Keratinocyte (primary cell): ENCODE measurements around the gene BICDL1. TPM values are rescaled to one million over a fixed set of nuclear protein-coding genes. Genes with fewer than 3 reads are reported as not detected.

Experiments
- DNase-seq: peaks from one replicate; pipeline ENCODE4 v3.0.0-alpha.2; 2011; ENCODE audit warnings: low read depth, missing footprints, low spot score
- FAIRE-seq: peaks from 2 replicates; lab custom pipeline; 2011; peaks lifted over from hg19 to GRCh38; lab: Jason Lieb, UNC
- H2AFZ ChIP-seq: 2 replicates; pipeline ENCODE4 v1.6.0; 2012; ENCODE audit warnings: low read length, control low read depth, inconsistent platforms; ENCODE audit not compliant: control insufficient read depth
- H3K27ac ChIP-seq: 2 replicates; pipeline ENCODE4 v1.5.1; 2011; ENCODE audit warnings: low read length; ENCODE audit not compliant: control insufficient read depth, insufficient read depth
- H3K27me3 ChIP-seq: 3 replicates; pipeline ENCODE4 v1.6.0; 2011; ENCODE audit warnings: low read length; ENCODE audit not compliant: control insufficient read depth, insufficient read depth; ENCODE audit errors: extremely low read depth
- H3K36me3 ChIP-seq, 2 experiments: 2 replicates in 1 of 2; 3 replicates in 1 of 2; pipeline ENCODE4 v1.5.1; 2011; ENCODE audit warnings: low read length in 2 of 2, mild to moderate bottlenecking in 1 of 2; ENCODE audit not compliant: control insufficient read depth in 2 of 2, insufficient read depth in 2 of 2; ENCODE audit errors: extremely low read depth in 1 of 2
- H3K4me1 ChIP-seq: 3 replicates; pipeline ENCODE4 v1.5.1; 2011; ENCODE audit warnings: low read length; ENCODE audit not compliant: control insufficient read depth, insufficient read depth; ENCODE audit errors: extremely low read depth
- H3K4me2 ChIP-seq: 3 replicates; pipeline ENCODE4 v1.6.0; 2011; ENCODE audit warnings: low read depth, low read length; ENCODE audit not compliant: control insufficient read depth, insufficient read depth; ENCODE audit errors: extremely low read depth
- H3K4me3 ChIP-seq, 3 experiments: fragments of 200-600 bp in 1 of 3; sonication (generic) in 1 of 3; 2 replicates in 2 of 3; 3 replicates in 1 of 3; pipeline ENCODE4 v1.5.1; 2011 to 2016; ENCODE audit warnings: low read length in 3 of 3, mild to moderate bottlenecking in 3 of 3, control low read depth in 2 of 3, inconsistent platforms in 1 of 3, low read depth in 1 of 3, mixed read lengths in 1 of 3, mixed run types in 1 of 3, moderate library complexity in 1 of 3; ENCODE audit not compliant: control insufficient read depth in 2 of 3, insufficient read depth in 2 of 3; ENCODE audit errors: extremely low read depth in 1 of 3
- H3K79me2 ChIP-seq: 2 replicates; pipeline ENCODE4 v1.6.0; 2012; ENCODE audit warnings: low read length; ENCODE audit not compliant: control insufficient read depth, insufficient read depth
- H3K9ac ChIP-seq: 3 replicates; pipeline ENCODE4 v1.6.0; 2011; ENCODE audit warnings: low read length; ENCODE audit not compliant: control insufficient read depth, insufficient read depth; ENCODE audit errors: extremely low read depth
- H3K9me1 ChIP-seq: 3 replicates; pipeline ENCODE4 v1.6.0; 2011; ENCODE audit warnings: low read length; ENCODE audit not compliant: control insufficient read depth, insufficient read depth; ENCODE audit errors: extremely low read depth
- H3K9me3 ChIP-seq: 2 replicates; pipeline ENCODE4 v1.5.1; 2012; ENCODE audit warnings: low read depth, low read length; ENCODE audit not compliant: control insufficient read depth
- H4K20me1 ChIP-seq: 3 replicates; pipeline ENCODE4 v1.6.0; 2011; ENCODE audit warnings: low read length; ENCODE audit not compliant: control insufficient read depth, insufficient read depth; ENCODE audit errors: extremely low read depth
- CTCF ChIP-seq, 3 experiments: IDR thresholded peaks in 1 of 3; conservative IDR thresholded peaks in 1 of 3; optimal IDR thresholded peaks in 1 of 3; 2 replicates in 2 of 3; 3 replicates in 1 of 3; pipeline versions ENCODE3 to v1.5.1; 2011; ENCODE audit warnings: low read length in 3 of 3, mild to moderate bottlenecking in 3 of 3, moderate library complexity in 2 of 3, control low read depth in 1 of 3, inconsistent platforms in 1 of 3; ENCODE audit not compliant: insufficient read depth in 2 of 3; ENCODE audit errors: extremely low read depth in 1 of 3
- EZH2 ChIP-seq: IDR thresholded peaks from one replicate; pipeline ENCODE4 v1.6.1; 2012; ENCODE audit warnings: inconsistent platforms, mild to moderate bottlenecking, low read length, moderate library complexity
- dilution Hi-C: fragments of 300-500 bp; cut with MboI; formaldehyde crosslinking; loops from one replicate; pipeline ENCODE4 v1.7.0; 2020; ENCODE audit warnings: low sequenced_read_pairs; ENCODE audit not compliant: extremely low pct_ligation_motif_present
- polyA plus RNA-seq, 5 experiments: library from polyadenylated mRNA; depleted of rRNA in 3 of 5; stranded (reverse) in 3 of 5; stranded (forward) in 1 of 5; unstranded in 1 of 5; fragments of >200 nt; gene quantifications; 1 replicate in 1 of 5; 2 replicates in 3 of 5; 3 replicates in 1 of 5; pipeline versions ENCODE4 v1.2.1 to v1.2.3, GENCODE V29; 2011 to 2012; ENCODE audit warnings: missing spikeins in 2 of 5, low read depth in 1 of 5, low replicate concordance in 1 of 5

BICDL1 gene
- polyA plus RNA-seq, 1 donor (not counting 4 experiments of a cell fraction or from before 2014, with no cell fraction given) = 6.4 TPM

GRCh38 chr12:120019938-120020337 lies 30.9 kb downstream of the BICDL1 start:
- DNase-seq (no peak), FAIRE-seq (no peak)
- no peak overlapping the region for H2AFZ ChIP-seq
- no peaks in the 10 kb centered on the region for H3K9me1 ChIP-seq
- no peaks in the 10 kb centered on the region for H3K4me1 ChIP-seq
- H3K4me3 ChIP-seq = no peak overlapping the region
- H4K20me1 ChIP-seq = no peaks in the 10 kb centered on the region
- no peaks in the 10 kb centered on the region for H3K79me2 ChIP-seq
- H3K4me2 ChIP-seq = no peak overlapping the region
- no peaks in the 10 kb centered on the region for H3K27me3 ChIP-seq
- no peak overlapping the region for H3K27ac ChIP-seq
- dilution Hi-C loops = no loop called here
- H3K9me3 ChIP-seq = no peaks in the 10 kb centered on the region
- no peaks in the 10 kb centered on the region for H3K36me3 ChIP-seq
- no peak for TF ChIP-seq EZH2
- TF ChIP-seq CTCF (optimal IDR thresholded peaks at IDR 0.05 in 1 of 3, IDR thresholded peaks at IDR 0.05 in 1 of 3, conservative IDR thresholded peaks at IDR 0.05 in 1 of 3; ENCODE audit: extremely low read depth in 1 of 3, insufficient read depth in 2 of 3, low read length in 3 of 3) = no peak
- H3K9ac ChIP-seq = no peak overlapping the region

GRCh38 chr12:120024193-120024592 lies 35.2 kb downstream of the BICDL1 start:
- no peaks in the 10 kb centered on the region for H3K36me3 ChIP-seq

More at GRCh38 chr12:120024193-120024592, 35.2 kb downstream of the BICDL1 start:
- dilution Hi-C loops = no loop called here
- Histone ChIP-seq H2AFZ (no peak overlapping the region), H4K20me1 (no peaks in the 10 kb centered on the region), H3K4me3 (no peak overlapping the region), H3K9me3 (no peaks in the 10 kb centered on the region), H3K79me2 (no peaks in the 10 kb centered on the region), H3K4me2 (no peak overlapping the region), H3K9ac (no peak overlapping the region), H3K27me3 (no peaks in the 10 kb centered on the region), H3K4me1 (no peaks in the 10 kb centered on the region), H3K9me1 (no peaks in the 10 kb centered on the region), H3K27ac (no peak overlapping the region)
- TF ChIP-seq CTCF (optimal IDR thresholded peaks at IDR 0.05 in 1 of 3, IDR thresholded peaks at IDR 0.05 in 1 of 3, conservative IDR thresholded peaks at IDR 0.05 in 1 of 3; ENCODE audit: extremely low read depth in 1 of 3, insufficient read depth in 2 of 3, low read length in 3 of 3) = no peak
- no peak for TF ChIP-seq EZH2
- DNase-seq (no peak), FAIRE-seq (no peak)
